ENCODE data around the gene NXT2.

- TF ChIP-seq CTCF (conservative IDR thresholded peaks at IDR 0.05; ENCODE audit: low read depth in 2 of 2), result no peak
- TF ChIP-seq ZNF114 (CRISPR knock-in tag; IDR thresholded peaks at IDR 0.05), result no peak
- TF ChIP-seq EZH2 (IDR thresholded peaks at IDR 0.05; ENCODE audit: low read depth, unreplicated experiment), result no peak
- TF ChIP-seq EZH2phosphoT487 (IDR thresholded peaks at IDR 0.05; ENCODE audit: unreplicated experiment), result no peak
- no peak for TF ChIP-seq CREB1 (CRISPR knock-in tag; IDR thresholded peaks at IDR 0.05; ENCODE audit: low read depth)
- no peak for TF ChIP-seq POLR2AphosphoS5 (IDR thresholded peaks at IDR 0.05; ENCODE audit: low read depth)
- TF ChIP-seq, protein P1, sequence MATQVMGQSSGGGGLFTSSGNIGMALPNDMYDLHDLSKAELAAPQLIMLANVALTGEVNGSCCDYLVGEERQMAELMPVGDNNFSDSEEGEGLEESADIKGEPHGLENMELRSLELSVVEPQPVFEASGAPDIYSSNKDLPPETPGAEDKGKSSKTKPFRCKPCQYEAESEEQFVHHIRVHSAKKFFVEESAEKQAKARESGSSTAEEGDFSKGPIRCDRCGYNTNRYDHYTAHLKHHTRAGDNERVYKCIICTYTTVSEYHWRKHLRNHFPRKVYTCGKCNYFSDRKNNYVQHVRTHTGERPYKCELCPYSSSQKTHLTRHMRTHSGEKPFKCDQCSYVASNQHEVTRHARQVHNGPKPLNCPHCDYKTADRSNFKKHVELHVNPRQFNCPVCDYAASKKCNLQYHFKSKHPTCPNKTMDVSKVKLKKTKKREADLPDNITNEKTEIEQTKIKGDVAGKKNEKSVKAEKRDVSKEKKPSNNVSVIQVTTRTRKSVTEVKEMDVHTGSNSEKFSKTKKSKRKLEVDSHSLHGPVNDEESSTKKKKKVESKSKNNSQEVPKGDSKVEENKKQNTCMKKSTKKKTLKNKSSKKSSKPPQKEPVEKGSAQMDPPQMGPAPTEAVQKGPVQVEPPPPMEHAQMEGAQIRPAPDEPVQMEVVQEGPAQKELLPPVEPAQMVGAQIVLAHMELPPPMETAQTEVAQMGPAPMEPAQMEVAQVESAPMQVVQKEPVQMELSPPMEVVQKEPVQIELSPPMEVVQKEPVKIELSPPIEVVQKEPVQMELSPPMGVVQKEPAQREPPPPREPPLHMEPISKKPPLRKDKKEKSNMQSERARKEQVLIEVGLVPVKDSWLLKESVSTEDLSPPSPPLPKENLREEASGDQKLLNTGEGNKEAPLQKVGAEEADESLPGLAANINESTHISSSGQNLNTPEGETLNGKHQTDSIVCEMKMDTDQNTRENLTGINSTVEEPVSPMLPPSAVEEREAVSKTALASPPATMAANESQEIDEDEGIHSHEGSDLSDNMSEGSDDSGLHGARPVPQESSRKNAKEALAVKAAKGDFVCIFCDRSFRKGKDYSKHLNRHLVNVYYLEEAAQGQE (IDR thresholded peaks at IDR 0.05; ENCODE audit: unreplicated experiment), result no peak
- no peak for TF ChIP-seq JUNB (IDR thresholded peaks at IDR 0.05; ENCODE audit: unreplicated experiment)
- no peak for TF ChIP-seq NANOG (IDR thresholded peaks at IDR 0.05; ENCODE audit: borderline replicate concordance)
- TF ChIP-seq, protein P2, sequence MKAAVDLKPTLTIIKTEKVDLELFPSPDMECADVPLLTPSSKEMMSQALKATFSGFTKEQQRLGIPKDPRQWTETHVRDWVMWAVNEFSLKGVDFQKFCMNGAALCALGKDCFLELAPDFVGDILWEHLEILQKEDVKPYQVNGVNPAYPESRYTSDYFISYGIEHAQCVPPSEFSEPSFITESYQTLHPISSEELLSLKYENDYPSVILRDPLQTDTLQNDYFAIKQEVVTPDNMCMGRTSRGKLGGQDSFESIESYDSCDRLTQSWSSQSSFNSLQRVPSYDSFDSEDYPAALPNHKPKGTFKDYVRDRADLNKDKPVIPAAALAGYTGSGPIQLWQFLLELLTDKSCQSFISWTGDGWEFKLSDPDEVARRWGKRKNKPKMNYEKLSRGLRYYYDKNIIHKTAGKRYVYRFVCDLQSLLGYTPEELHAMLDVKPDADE (IDR thresholded peaks at IDR 0.05), result no peak
- TF ChIP-seq STAT1 (IDR thresholded peaks at IDR 0.05; ENCODE audit: unreplicated experiment), result no peak
These were observed 1.1 kb upstream of the NXT2 start for GRCh38 chrX:109535578-109535977.
